ENCODE results near the gene P2RX1. TPM values are rescaled to one million over a fixed set of nuclear protein-coding genes. Genes with fewer than 3 reads are reported as not detected.
A peak's percentile ranks its signal among the peaks of the same experiment; 100 is the strongest.
"Not testable (repeated sequence)": the region's sequence is repeated elsewhere in the genome, so short reads cannot be mapped to it uniquely, and the experiment has no call there.

The P2RX1 gene
- total RNA-seq, 1 experiment from 2014 or later, result not detected

DNA sequence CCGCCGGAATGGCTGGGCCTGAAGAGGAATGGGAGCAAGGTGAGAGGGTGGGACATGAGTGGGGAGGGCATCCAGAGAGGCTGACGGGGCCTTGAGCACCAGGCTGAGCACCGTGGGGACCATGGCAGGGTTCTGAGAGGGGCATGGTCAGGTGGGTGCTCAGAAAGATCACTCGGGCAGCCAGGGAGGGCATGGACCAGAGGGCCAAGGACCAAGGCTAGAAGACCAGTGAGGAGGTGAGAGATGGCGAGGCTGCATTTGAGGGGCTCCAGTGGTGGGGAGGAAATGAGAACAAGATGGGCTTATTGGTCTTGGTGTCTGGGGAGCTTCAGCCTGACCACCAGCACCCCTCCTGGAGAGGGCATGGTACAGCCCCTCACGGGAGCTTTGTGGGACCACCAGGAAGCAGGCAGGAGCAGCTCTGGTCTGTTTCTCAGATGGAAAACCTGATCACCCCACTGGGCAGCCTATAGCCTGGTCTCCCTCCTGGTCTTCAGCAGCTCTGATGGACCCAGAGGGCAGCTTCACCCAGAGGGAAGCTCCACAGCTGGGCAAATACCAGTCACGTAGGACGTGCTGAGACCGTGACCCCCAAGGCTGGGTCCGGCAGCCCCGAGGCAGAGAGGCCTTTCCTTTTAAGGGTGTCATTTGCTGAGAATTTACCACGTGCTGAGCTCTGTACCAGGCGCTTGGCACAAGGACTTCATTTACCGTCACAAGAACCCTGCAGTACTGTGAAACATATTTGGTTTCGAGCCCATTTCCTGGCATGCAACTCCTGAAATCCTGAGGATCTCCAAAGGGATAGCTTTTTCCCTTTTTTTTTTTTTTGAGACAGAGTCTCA lies 58.8 kb downstream of the P2RX1 start:
- no peak for DNase-seq (ENCODE audit: low read depth)

- not testable (repeated sequence) for DNase-seq (ENCODE audit: low read depth)
These were observed 62.1 kb downstream of the P2RX1 start for GRCh38 chr17:3854204-3854603.

DNA sequence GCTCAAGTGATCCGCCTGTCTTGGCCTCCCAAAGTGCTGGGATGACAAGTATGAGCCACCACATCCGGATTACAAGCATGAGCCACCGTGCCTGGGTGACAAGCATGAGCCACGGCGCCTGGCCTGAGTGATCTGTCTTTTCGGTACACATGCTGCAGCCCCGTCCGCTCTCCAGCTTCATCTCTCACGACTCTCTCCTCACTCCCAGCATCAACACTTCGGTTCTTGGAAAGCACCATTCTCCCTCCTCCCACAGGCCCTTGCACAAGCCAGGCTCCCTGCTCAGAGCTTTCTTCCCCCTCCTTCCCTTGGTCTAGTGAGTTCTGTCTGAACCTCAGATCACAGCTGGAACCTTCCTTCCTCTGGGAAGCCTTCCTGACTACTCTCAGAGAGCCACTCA lies 63.7 kb downstream of the P2RX1 start:
- no peak for DNase-seq (ENCODE audit: low read depth)

- DNase-seq (ENCODE audit: low read depth), result no peak
These were observed 64.7 kb downstream of the P2RX1 start for GRCh38 chr17:3851461-3852100.

GRCh38 chr17:3848229-3848835 lies 67.9 kb downstream of the P2RX1 start:
- DNase-seq (ENCODE audit: low read depth), result peak; percentile 51

GRCh38 chr17:3847165-3847670 lies 69.0 kb downstream of the P2RX1 start:
- no peak for DNase-seq (ENCODE audit: low read depth)

Other genes with a start within 250 kb of the P2RX1 start
- gene TAX1BP3, start 247.9 kb downstream of the P2RX1 start, total RNA-seq (2014; rRNA removed; shearing (Covaris generic)), result 239 and 243 TPM in 2 replicates
- gene EMC6, start 247.7 kb downstream of the P2RX1 start, total RNA-seq (2014; rRNA removed; shearing (Covaris generic)), result 36.5 and 41.5 TPM in 2 replicates
- 1.8 and 10.1 TPM in 2 replicates for gene P2RX5, start 220.3 kb downstream of the P2RX1 start, total RNA-seq (2014; rRNA removed; shearing (Covaris generic))
- 11.4 and 18.3 TPM in 2 replicates for gene HASPIN, start 192.6 kb downstream of the P2RX1 start, total RNA-seq (2014; rRNA removed; shearing (Covaris generic))
- 38.2 and 38.7 TPM in 2 replicates for gene ITGAE, start 115.3 kb downstream of the P2RX1 start, total RNA-seq (2014; rRNA removed; shearing (Covaris generic))
- gene NCBP3, start 70.2 kb downstream of the P2RX1 start, total RNA-seq (2014; rRNA removed; shearing (Covaris generic)), result 13.4 and 24.8 TPM in 2 replicates
- 1.7 and 1.8 TPM in 2 replicates for gene CAMKK1, start 23.4 kb downstream of the P2RX1 start, total RNA-seq (2014; rRNA removed; shearing (Covaris generic))
- gene ATP2A3, start 48.0 kb upstream of the P2RX1 start, total RNA-seq (2014; rRNA removed; shearing (Covaris generic)), result 0.10 TPM in 1 of 2 replicates, not detected in the other
- gene ZZEF1, start 226.6 kb upstream of the P2RX1 start, total RNA-seq (2014; rRNA removed; shearing (Covaris generic)), result 10.6 and 15.5 TPM in 2 replicates
- 5.5 and 6.9 TPM in 2 replicates for gene CYB5D2, start 226.7 kb upstream of the P2RX1 start, total RNA-seq (2014; rRNA removed; shearing (Covaris generic))